Measurements from ENCODE around the gene ATP2C2.

The ATP2C2 gene

GRCh38 chr16:84414789-84415326 lies 46.5 kb downstream of the ATP2C2 start (continued):
- TF ChIP-seq PRDM2 (tag by site-specific recombination; IDR thresholded peaks at IDR 0.05; ENCODE audit: borderline replicate concordance) (no peak), ZSCAN23 (tag by site-specific recombination; IDR thresholded peaks at IDR 0.05) (no peak), ZNF138 (tag by site-specific recombination; IDR thresholded peaks at IDR 0.05; ENCODE audit: borderline replicate concordance) (no peak), ZNF274 (IDR thresholded peaks at IDR 0.05; ENCODE audit: low read length) (no peak), ZNF274 (tag by site-specific recombination; IDR thresholded peaks at IDR 0.05; ENCODE audit: borderline replicate concordance) (no peak), GLIS1 (tag by site-specific recombination; IDR thresholded peaks at IDR 0.05) (no peak), ZNF404 (tag by site-specific recombination; IDR thresholded peaks at IDR 0.05) (no peak)

DNA sequence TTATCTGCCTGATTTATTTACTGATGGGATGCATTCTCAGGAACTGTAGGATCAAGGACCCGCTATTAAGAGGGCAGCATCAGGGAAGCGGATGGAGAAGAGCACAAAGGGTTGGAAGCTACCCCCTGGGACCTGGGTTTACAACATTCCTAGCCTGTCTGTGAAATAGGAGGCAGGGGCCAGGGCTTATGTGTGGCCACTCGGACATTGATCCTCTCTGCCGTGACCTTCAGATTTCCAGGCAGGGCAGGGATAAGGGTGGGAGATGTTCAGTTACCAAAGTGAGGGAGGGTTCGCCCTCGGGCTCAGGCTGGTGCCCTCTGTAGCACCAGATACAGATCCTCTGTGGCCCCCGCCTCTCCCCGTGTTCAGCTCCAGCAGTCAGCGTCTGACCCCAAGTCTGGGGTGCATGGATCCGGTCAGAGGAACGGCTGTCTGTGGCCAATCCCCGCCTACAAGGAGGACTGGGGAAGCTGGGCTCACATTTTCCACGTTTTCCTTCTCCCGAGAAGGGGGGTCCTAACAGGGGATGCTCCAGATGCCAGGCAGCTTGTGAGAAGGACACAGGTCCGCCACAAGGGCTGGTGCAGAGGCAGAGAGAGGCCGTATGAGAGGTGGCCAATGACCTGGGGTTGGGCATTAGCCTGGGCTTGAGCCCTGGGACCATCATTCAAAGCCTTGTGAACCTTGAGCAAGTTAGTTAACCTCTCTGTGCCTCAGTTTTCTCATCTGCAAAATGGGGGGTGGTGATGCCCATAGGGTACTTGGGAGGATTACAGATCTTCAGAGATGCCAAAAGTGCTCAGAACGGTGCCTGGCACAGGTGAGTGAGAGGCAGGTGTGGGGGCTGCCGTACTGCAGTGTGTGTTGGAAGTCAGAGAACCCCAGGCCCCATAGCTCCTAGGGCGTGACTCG lies 48.3 kb downstream of the ATP2C2 start:
- no peak for TF ChIP-seq ZNF19 (tag by site-specific recombination; IDR thresholded peaks at IDR 0.05; ENCODE audit: low read depth)
- no peak for TF ChIP-seq ZNF140 (tag by site-specific recombination; IDR thresholded peaks at IDR 0.05)
- no peak for TF ChIP-seq AEBP2 (tag by site-specific recombination; IDR thresholded peaks at IDR 0.05; ENCODE audit: borderline replicate concordance)
- TF ChIP-seq, protein P1, sequence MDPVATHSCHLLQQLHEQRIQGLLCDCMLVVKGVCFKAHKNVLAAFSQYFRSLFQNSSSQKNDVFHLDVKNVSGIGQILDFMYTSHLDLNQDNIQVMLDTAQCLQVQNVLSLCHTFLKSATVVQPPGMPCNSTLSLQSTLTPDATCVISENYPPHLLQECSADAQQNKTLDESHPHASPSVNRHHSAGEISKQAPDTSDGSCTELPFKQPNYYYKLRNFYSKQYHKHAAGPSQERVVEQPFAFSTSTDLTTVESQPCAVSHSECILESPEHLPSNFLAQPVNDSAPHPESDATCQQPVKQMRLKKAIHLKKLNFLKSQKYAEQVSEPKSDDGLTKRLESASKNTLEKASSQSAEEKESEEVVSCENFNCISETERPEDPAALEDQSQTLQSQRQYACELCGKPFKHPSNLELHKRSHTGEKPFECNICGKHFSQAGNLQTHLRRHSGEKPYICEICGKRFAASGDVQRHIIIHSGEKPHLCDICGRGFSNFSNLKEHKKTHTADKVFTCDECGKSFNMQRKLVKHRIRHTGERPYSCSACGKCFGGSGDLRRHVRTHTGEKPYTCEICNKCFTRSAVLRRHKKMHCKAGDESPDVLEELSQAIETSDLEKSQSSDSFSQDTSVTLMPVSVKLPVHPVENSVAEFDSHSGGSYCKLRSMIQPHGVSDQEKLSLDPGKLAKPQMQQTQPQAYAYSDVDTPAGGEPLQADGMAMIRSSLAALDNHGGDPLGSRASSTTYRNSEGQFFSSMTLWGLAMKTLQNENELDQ (tag by site-specific recombination; IDR thresholded peaks at IDR 0.05; ENCODE audit: low read depth): no peak
- no peak for TF ChIP-seq ZNF660 (tag by site-specific recombination; IDR thresholded peaks at IDR 0.05)
- TF ChIP-seq KLF7 (tag by site-specific recombination; IDR thresholded peaks at IDR 0.05; ENCODE audit: borderline replicate concordance): no peak
- no peak for TF ChIP-seq ZNF121 (tag by site-specific recombination; IDR thresholded peaks at IDR 0.05)
- TF ChIP-seq SCRT1 (tag by site-specific recombination; IDR thresholded peaks at IDR 0.05; ENCODE audit: borderline replicate concordance): no peak
- no peak for TF ChIP-seq ZNF677 (tag by site-specific recombination; IDR thresholded peaks at IDR 0.05)
- TF ChIP-seq ZXDB (tag by site-specific recombination; IDR thresholded peaks at IDR 0.05): no peak
- no peak overlapping the region for H3K4me3 ChIP-seq (ENCODE audit: low read depth, low read length)
- H3K36me3 ChIP-seq (ENCODE audit: control insufficient read depth in 2 of 2, insufficient read depth in 1 of 2, low read length in 2 of 2): no peaks in the 10 kb centered on the region
- no peaks in the 10 kb centered on the region for H3K9me3 ChIP-seq (ENCODE audit: control insufficient read depth, insufficient read depth, low read depth, low read length)
- ChIA-PET POLR2A (no interaction called here), CTCF (interaction anchor here (0.7 kb wide), 1 partner anchor 275 kb away, joined by 3 read pairs; no protein-coding TSS in a partner anchor)
- no peaks in the 10 kb centered on the region for H3K4me1 ChIP-seq (ENCODE audit: control insufficient read depth, insufficient read depth, low read length)
- no peak overlapping the region for H3K27ac ChIP-seq (ENCODE audit: extremely low read depth, low read depth, low read length)

Data from HEK293 (cell line).